ENCODE data around the gene MAP4K4. TPM values are rescaled to one million over a fixed set of nuclear protein-coding genes. Genes with fewer than 3 reads are reported as not detected.
"Not testable (repeated sequence)": the region's sequence is repeated elsewhere in the genome, so short reads cannot be mapped to it uniquely, and the experiment has no call there.

Gene MAP4K4
- total RNA-seq, 1 experiment from 2014 or later, result 2.7 TPM

DNA sequence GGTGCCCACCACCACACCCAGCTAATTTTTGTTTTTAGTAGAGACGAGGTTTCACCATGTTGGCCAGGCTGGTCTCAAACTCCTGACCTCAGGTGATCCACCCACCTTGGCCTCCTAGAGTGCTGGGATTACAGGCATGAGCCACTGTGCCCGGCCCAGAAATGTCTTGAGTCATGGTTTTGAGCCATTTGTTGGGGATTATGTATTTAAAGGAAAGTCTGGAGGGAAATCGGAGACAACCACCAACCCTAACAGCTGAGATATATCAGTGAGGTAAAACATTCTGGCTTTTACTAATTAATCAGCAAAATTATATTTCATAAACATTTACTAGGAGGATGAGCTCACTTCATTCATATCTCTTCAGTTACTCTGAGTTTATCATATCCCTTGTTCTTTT lies 72.2 kb downstream of the MAP4K4 start:
- DNase-seq; H3K4me3 ChIP-seq (ENCODE audit: low read length); H3K27ac ChIP-seq (ENCODE audit: low read length); H3K4me2 ChIP-seq (ENCODE audit: low read depth, low read length, poor library complexity, severe bottlenecking); H3K9ac ChIP-seq (ENCODE audit: low read length); H2AFZ ChIP-seq (ENCODE audit: low read length); H3K27me3 ChIP-seq (ENCODE audit: low read length); H3K4me1 ChIP-seq (ENCODE audit: low read length); H4K20me1 ChIP-seq (ENCODE audit: insufficient read depth, low read depth, low read length); H3K36me3 ChIP-seq (ENCODE audit: insufficient read depth, low read length); H3K79me2 ChIP-seq (ENCODE audit: low read length); H3K9me3 ChIP-seq (ENCODE audit: low read length); H3K9me2 ChIP-seq (replicated peaks; ENCODE audit: insufficient read depth, low read length): not testable (repeated sequence)

DNA sequence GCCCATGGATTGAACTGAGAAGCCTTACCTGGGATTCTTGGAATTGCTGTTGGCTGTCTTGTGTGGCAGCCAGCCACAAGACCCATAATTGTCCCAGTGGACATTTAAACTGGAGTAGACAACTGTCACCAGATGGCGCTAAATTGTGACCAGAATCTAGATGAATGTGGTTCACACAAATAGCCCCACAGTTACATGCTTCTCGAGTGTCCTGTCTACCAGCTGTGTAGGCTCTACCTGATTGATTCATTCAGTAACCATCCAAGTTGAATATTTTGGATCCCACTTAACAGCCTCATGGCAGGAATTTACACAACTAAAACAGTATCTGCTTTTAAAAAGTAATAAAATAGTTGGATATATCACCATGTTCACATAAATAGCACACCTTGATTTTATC lies 73.2 kb downstream of the MAP4K4 start:
- no peak overlapping the region for H3K9ac ChIP-seq (ENCODE audit: low read length)
- no peaks in the 10 kb centered on the region for H3K79me2 ChIP-seq (ENCODE audit: low read length)
- no peak overlapping the region for H2AFZ ChIP-seq (ENCODE audit: low read length)
- DNase-seq, result peak; percentile 75
- no peak overlapping the region for H3K4me2 ChIP-seq (ENCODE audit: low read depth, low read length, poor library complexity, severe bottlenecking)
- no peaks in the 10 kb centered on the region for H4K20me1 ChIP-seq (ENCODE audit: insufficient read depth, low read depth, low read length)
- no peak overlapping the region for H3K27ac ChIP-seq (ENCODE audit: low read length)
- H3K36me3 ChIP-seq (ENCODE audit: insufficient read depth, low read length), result no peaks in the 10 kb centered on the region
- H3K9me2 ChIP-seq (replicated peaks; ENCODE audit: insufficient read depth, low read length), result no peaks in the 10 kb centered on the region
- no peak overlapping the region for H3K4me3 ChIP-seq (ENCODE audit: low read length)
- no peaks in the 10 kb centered on the region for H3K4me1 ChIP-seq (ENCODE audit: low read length)
- H3K27me3 ChIP-seq (ENCODE audit: low read length), result no peaks in the 10 kb centered on the region
- H3K9me3 ChIP-seq (ENCODE audit: low read length), result no peaks in the 10 kb centered on the region

DNA sequence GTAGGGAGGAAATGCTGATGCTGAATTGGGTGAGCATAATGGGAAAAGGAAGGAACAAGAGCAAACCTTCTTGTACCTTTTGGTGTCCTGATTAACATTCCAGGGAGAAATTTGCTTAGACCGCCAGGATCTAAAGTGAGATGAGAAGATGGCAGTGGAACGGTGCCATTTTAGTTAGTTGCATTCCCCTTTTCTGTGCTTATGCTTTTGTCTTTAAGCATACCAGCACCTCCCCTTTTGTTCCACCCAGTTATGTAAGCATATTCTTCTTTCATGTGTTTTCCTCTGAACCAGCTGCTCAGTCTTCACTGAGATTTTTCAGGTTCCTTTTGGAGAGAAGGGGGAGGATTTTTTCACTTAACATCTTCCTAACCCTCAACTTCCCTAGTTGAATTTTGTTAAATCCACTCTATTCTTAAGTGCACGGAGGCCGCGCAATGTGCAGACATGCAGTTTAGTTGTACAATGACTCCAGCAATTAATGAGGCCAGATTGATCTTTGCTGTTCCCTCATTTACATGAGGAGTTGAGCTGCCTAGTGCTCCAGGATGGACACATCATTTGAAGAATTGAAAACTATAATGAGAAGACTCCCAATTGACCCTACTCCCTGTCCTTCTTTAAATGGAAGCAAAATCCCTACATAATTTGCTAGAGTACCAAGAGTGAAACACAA lies 73.9 kb downstream of the MAP4K4 start:
- Histone ChIP-seq H3K27ac (ENCODE audit: low read length) (no peak overlapping the region), H3K36me3 (ENCODE audit: insufficient read depth, low read length) (no peaks in the 10 kb centered on the region), H3K79me2 (ENCODE audit: low read length) (no peaks in the 10 kb centered on the region), H3K4me1 (ENCODE audit: low read length) (no peaks in the 10 kb centered on the region), H3K4me3 (ENCODE audit: low read length) (no peak overlapping the region), H3K27me3 (ENCODE audit: low read length) (no peaks in the 10 kb centered on the region), H3K9ac (ENCODE audit: low read length) (no peak overlapping the region), H3K4me2 (ENCODE audit: low read depth, low read length, poor library complexity, severe bottlenecking) (no peak overlapping the region), H4K20me1 (ENCODE audit: insufficient read depth, low read depth, low read length) (no peaks in the 10 kb centered on the region), H2AFZ (ENCODE audit: low read length) (no peak overlapping the region), H3K9me3 (ENCODE audit: low read length) (no peaks in the 10 kb centered on the region), H3K9me2 (replicated peaks; ENCODE audit: insufficient read depth, low read length) (no peaks in the 10 kb centered on the region)
- no peak for DNase-seq

DNA sequence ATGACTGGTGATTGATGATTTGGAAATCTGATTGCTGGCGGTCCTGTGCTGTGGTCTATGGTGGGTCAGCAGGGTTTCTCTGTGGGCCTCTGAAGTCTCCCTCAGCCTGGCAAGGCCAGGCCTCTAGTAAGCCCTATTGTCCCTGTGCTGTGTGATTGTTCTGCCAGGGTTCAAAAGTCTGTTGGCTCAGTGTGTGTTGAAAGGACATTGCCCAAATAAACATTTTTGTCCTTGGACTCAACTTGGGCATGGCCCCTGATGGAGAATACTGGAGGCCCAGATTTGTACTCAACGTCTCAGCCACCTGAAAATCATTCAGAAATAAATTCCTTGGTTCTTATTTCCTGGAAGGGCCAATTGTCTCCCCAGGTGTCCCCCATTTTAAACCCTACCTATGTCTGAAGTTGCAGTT lies 74.4 kb downstream of the MAP4K4 start:
- H4K20me1 ChIP-seq (ENCODE audit: insufficient read depth, low read depth, low read length), result 0 out of 2 replicates have a peak, but pooled peaks cover under 1% of the 10 kb centered on the region
- H3K4me1 ChIP-seq (ENCODE audit: low read length), result no peaks in the 10 kb centered on the region
- H3K4me2 ChIP-seq (ENCODE audit: low read depth, low read length, poor library complexity, severe bottlenecking), result no peak overlapping the region
- no peak overlapping the region for H3K27ac ChIP-seq (ENCODE audit: low read length)
- H3K27me3 ChIP-seq (ENCODE audit: low read length), result no peaks in the 10 kb centered on the region
- H2AFZ ChIP-seq (ENCODE audit: low read length), result no peak overlapping the region
- H3K9me2 ChIP-seq (replicated peaks; ENCODE audit: insufficient read depth, low read length), result no peaks in the 10 kb centered on the region
- no peaks in the 10 kb centered on the region for H3K36me3 ChIP-seq (ENCODE audit: insufficient read depth, low read length)
- H3K79me2 ChIP-seq (ENCODE audit: low read length), result no peaks in the 10 kb centered on the region
- H3K4me3 ChIP-seq (ENCODE audit: low read length), result no peak overlapping the region
- no peak overlapping the region for H3K9ac ChIP-seq (ENCODE audit: low read length)
- DNase-seq, result no peak
- no peaks in the 10 kb centered on the region for H3K9me3 ChIP-seq (ENCODE audit: low read length)

DNA sequence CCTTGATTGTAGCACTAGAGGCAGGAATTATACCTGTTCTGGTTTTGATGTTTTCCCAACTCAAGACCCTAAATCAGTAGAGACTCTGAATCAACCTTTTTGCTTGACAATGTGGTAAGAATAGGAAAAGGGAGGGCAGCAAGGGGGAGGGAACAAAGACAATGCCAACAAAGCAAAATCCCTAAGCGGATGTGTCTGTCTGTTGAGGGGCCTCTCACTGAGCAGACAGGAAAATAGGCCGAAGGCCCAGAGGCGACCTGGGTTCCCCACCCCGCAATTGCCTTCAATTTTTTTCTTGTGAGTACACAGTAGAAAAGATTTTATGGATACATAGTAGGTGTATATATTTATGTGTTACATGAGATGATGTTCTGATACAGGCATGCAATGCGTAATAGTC lies 75.6 kb downstream of the MAP4K4 start:
- Histone ChIP-seq H3K36me3 (ENCODE audit: insufficient read depth, low read length) (no peaks in the 10 kb centered on the region), H3K4me1 (ENCODE audit: low read length) (no peaks in the 10 kb centered on the region), H3K27ac (ENCODE audit: low read length) (no peak overlapping the region), H3K9me3 (ENCODE audit: low read length) (no peaks in the 10 kb centered on the region), H3K27me3 (ENCODE audit: low read length) (no peaks in the 10 kb centered on the region), H2AFZ (ENCODE audit: low read length) (no peak overlapping the region), H3K79me2 (ENCODE audit: low read length) (no peaks in the 10 kb centered on the region), H4K20me1 (ENCODE audit: insufficient read depth, low read depth, low read length) (0 out of 2 replicates have a peak, but pooled peaks cover 4% of the 10 kb centered on the region), H3K4me2 (ENCODE audit: low read depth, low read length, poor library complexity, severe bottlenecking) (no peak overlapping the region), H3K9me2 (replicated peaks; ENCODE audit: insufficient read depth, low read length) (no peaks in the 10 kb centered on the region), H3K4me3 (ENCODE audit: low read length) (no peak overlapping the region), H3K9ac (ENCODE audit: low read length) (no peak overlapping the region)
- no peak for DNase-seq

DNA sequence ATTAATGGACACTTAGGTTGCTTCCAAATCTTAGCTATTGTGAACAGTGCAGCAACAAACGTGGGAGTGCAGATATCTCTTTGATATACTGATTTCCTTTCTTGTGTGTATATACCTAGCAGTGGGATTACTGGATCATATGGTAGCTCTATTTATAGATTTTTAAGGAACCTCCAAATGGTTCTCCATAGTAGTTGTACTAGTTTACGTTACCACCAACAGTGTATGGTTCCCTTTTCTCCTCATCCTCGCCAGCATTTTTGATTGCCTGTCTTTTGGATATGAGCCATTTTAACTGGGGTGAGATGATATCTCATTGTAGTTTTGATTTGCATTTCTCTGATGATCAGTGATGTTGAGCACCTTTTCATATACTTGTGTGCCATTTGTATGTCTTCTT lies 76.5 kb downstream of the MAP4K4 start:
- H3K9me3 ChIP-seq (ENCODE audit: low read length); DNase-seq; H3K27me3 ChIP-seq (ENCODE audit: low read length); H3K4me1 ChIP-seq (ENCODE audit: low read length); H4K20me1 ChIP-seq (ENCODE audit: insufficient read depth, low read depth, low read length); H3K9me2 ChIP-seq (replicated peaks; ENCODE audit: insufficient read depth, low read length); H2AFZ ChIP-seq (ENCODE audit: low read length); H3K4me3 ChIP-seq (ENCODE audit: low read length); H3K27ac ChIP-seq (ENCODE audit: low read length); H3K9ac ChIP-seq (ENCODE audit: low read length); H3K4me2 ChIP-seq (ENCODE audit: low read depth, low read length, poor library complexity, severe bottlenecking); H3K79me2 ChIP-seq (ENCODE audit: low read length); H3K36me3 ChIP-seq (ENCODE audit: insufficient read depth, low read length): not testable (repeated sequence)

DNA sequence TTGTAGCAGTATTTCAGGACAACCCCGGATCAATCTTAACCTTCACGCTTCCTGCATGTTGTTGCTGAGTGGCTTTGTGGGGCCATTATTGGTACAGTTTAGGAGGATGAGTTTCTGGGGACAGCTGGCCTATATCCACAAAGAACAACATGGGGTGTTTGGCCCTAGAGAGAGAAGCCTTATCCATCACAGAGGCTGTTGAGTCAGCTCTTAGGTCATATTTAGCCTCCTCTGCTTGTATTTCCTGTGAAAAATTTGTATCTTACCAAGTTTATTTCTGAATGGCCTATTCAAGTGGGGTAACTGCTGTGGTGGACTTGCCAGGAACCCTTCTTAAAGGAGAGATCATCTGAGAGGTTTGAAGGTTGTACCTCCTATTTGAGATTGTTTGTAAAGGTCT lies 77.6 kb downstream of the MAP4K4 start:
- Histone ChIP-seq H2AFZ (ENCODE audit: low read length) (no peak overlapping the region), H3K9me2 (replicated peaks; ENCODE audit: insufficient read depth, low read length) (no peaks in the 10 kb centered on the region), H3K36me3 (ENCODE audit: insufficient read depth, low read length) (no peaks in the 10 kb centered on the region), H3K9me3 (ENCODE audit: low read length) (no peaks in the 10 kb centered on the region), H3K27ac (ENCODE audit: low read length) (no peak overlapping the region), H3K79me2 (ENCODE audit: low read length) (no peaks in the 10 kb centered on the region), H3K27me3 (ENCODE audit: low read length) (no peaks in the 10 kb centered on the region), H4K20me1 (ENCODE audit: insufficient read depth, low read depth, low read length) (0 out of 2 replicates have a peak, but pooled peaks cover 4% of the 10 kb centered on the region), H3K9ac (ENCODE audit: low read length) (no peak overlapping the region), H3K4me1 (ENCODE audit: low read length) (no peaks in the 10 kb centered on the region), H3K4me2 (ENCODE audit: low read depth, low read length, poor library complexity, severe bottlenecking) (no peak overlapping the region), H3K4me3 (ENCODE audit: low read length) (no peak overlapping the region)
- DNase-seq, result no peak

DNA sequence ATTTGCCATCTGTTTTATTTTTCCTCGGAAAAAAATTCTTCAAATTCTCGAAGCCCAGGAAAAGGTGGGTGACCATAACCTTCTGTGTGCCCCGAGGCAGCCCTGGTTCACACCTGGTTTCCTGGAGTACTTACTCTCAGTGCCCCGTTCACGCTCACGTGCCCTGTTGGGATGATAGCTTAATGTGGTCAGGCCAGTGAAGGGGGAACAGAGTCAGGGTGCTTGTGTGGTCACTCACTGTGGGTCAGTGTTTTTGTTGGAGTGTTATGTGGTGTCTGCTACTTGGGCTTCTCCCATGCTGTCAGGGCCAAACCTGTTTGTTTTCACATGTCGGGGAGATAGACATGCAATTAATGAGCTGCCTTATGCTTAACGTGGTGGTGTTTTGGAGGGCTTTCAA lies 78.1 kb downstream of the MAP4K4 start:
- no peak overlapping the region for H3K4me3 ChIP-seq (ENCODE audit: low read length)
- no peak overlapping the region for H3K4me2 ChIP-seq (ENCODE audit: low read depth, low read length, poor library complexity, severe bottlenecking)
- no peaks in the 10 kb centered on the region for H3K79me2 ChIP-seq (ENCODE audit: low read length)
- H3K27me3 ChIP-seq (ENCODE audit: low read length), result no peaks in the 10 kb centered on the region
- H3K9me2 ChIP-seq (replicated peaks; ENCODE audit: insufficient read depth, low read length), result no peaks in the 10 kb centered on the region
- peak; percentile 4 for DNase-seq
- H4K20me1 ChIP-seq (ENCODE audit: insufficient read depth, low read depth, low read length), result 0 out of 2 replicates have a peak, but pooled peaks cover 4% of the 10 kb centered on the region
- no peak overlapping the region for H3K27ac ChIP-seq (ENCODE audit: low read length)
- no peaks in the 10 kb centered on the region for H3K36me3 ChIP-seq (ENCODE audit: insufficient read depth, low read length)
- no peaks in the 10 kb centered on the region for H3K4me1 ChIP-seq (ENCODE audit: low read length)
- no peak overlapping the region for H2AFZ ChIP-seq (ENCODE audit: low read length)
- no peaks in the 10 kb centered on the region for H3K9me3 ChIP-seq (ENCODE audit: low read length)
- no peak overlapping the region for H3K9ac ChIP-seq (ENCODE audit: low read length)
